ENCODE results near the gene EEF2K. TPM values are rescaled to one million over a fixed set of nuclear protein-coding genes. Genes with fewer than 3 reads are reported as not detected.
A peak's percentile ranks its signal among the peaks of the same experiment; 100 is the strongest.

The EEF2K gene
- total and polyA plus RNA-seq, 2 donors from 2014 or later, result 2.8 to 28.1 TPM

DNA sequence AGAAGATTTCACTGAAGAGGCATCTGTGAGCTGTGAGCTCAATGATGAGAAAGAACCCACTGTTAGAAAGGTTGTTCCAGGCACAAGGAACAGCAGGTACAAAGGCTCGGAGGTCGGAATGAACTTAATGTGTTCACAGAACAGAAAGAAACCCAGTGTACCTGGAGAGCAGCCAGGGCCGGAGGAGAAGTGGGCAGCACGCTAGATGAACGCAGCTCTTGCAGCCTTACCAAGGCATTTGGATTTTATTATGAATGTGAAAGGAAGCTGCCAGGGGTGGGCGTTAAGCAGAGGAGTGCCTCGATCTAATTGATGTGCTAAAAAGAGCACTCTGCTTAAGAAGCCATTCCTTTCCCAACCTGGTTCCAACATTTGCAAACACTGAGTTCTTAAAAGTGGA, 19.0 kb downstream of the EEF2K start:
- DNase-seq (no peak), FAIRE-seq (no peak)
- Histone ChIP-seq H3K9ac (ENCODE audit: low read length in 3 of 3) (no peak overlapping the region), H3K36me3 (ENCODE audit: control insufficient read depth in 2 of 3, insufficient read depth in 3 of 3, low read length in 3 of 3) (no peaks in the 10 kb centered on the region), H3K4me3 (ENCODE audit: low read length in 3 of 3) (no peak overlapping the region), H3K9me3 (ENCODE audit: control insufficient read depth in 2 of 3, insufficient read depth in 1 of 3, low read length in 3 of 3) (no peaks in the 10 kb centered on the region), H3K4me1 (ENCODE audit: control insufficient read depth in 2 of 3, insufficient read depth in 2 of 3, low read depth in 1 of 3, low read length in 3 of 3) (no peaks in the 10 kb centered on the region), H3K27ac (ENCODE audit: low read depth in 2 of 2, low read length in 2 of 2) (no peak overlapping the region), H3K27me3 (ENCODE audit: control insufficient read depth, insufficient read depth, low read length) (no peaks in the 10 kb centered on the region)
- intact Hi-C loops (cut with DNase I), result no loop called here
- TF ChIP-seq, protein P1, sequence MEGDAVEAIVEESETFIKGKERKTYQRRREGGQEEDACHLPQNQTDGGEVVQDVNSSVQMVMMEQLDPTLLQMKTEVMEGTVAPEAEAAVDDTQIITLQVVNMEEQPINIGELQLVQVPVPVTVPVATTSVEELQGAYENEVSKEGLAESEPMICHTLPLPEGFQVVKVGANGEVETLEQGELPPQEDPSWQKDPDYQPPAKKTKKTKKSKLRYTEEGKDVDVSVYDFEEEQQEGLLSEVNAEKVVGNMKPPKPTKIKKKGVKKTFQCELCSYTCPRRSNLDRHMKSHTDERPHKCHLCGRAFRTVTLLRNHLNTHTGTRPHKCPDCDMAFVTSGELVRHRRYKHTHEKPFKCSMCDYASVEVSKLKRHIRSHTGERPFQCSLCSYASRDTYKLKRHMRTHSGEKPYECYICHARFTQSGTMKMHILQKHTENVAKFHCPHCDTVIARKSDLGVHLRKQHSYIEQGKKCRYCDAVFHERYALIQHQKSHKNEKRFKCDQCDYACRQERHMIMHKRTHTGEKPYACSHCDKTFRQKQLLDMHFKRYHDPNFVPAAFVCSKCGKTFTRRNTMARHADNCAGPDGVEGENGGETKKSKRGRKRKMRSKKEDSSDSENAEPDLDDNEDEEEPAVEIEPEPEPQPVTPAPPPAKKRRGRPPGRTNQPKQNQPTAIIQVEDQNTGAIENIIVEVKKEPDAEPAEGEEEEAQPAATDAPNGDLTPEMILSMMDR (IDR thresholded peaks at IDR 0.05; ENCODE audit: borderline replicate concordance, extremely low read depth, insufficient read depth), result no peak

DNA sequence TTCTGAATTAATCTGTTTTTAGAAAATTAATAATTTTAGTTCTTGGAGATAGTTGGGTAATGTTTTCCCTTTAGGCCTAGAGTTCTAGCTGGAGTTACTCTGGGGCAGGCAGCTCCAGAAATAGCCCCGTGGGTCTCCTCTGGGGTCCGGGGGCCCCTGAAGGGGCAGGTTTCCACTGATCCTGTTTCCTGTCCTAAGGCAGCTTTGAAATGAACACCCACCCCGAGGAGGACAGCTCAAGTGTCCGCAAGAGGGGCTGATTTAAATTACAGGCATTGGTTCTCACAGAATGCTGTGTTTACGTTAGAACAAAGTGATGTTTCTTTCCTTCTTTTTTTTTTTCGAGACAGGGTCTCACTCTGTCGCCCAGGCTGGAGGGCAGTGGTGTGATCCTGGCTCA, 23.8 kb downstream of the EEF2K start:
- Histone ChIP-seq H3K36me3 (ENCODE audit: control insufficient read depth in 2 of 3, insufficient read depth in 3 of 3, low read length in 3 of 3) (no peaks in the 10 kb centered on the region), H3K27me3 (ENCODE audit: control insufficient read depth, insufficient read depth, low read length) (no peaks in the 10 kb centered on the region), H3K27ac (ENCODE audit: low read depth in 2 of 2, low read length in 2 of 2) (no peak overlapping the region), H3K9me3 (ENCODE audit: control insufficient read depth in 2 of 3, insufficient read depth in 1 of 3, low read length in 3 of 3) (no peaks in the 10 kb centered on the region), H3K4me1 (ENCODE audit: control insufficient read depth in 2 of 3, insufficient read depth in 2 of 3, low read depth in 1 of 3, low read length in 3 of 3) (peaks cover 0 to 3% (median 0%) of the 10 kb centered on the region in 3 donors), H3K9ac (ENCODE audit: low read length in 3 of 3) (no peak overlapping the region), H3K4me3 (ENCODE audit: low read length in 3 of 3) (no peak overlapping the region)
- DNase-seq (peak in 4 of 5 donors; percentile 53 to 68 (median 61)), FAIRE-seq (no peak)
- TF ChIP-seq, protein P1 (IDR thresholded peaks at IDR 0.05; ENCODE audit: borderline replicate concordance, extremely low read depth, insufficient read depth), result no peak
- intact Hi-C loops (cut with DNase I), result no loop called here

DNA sequence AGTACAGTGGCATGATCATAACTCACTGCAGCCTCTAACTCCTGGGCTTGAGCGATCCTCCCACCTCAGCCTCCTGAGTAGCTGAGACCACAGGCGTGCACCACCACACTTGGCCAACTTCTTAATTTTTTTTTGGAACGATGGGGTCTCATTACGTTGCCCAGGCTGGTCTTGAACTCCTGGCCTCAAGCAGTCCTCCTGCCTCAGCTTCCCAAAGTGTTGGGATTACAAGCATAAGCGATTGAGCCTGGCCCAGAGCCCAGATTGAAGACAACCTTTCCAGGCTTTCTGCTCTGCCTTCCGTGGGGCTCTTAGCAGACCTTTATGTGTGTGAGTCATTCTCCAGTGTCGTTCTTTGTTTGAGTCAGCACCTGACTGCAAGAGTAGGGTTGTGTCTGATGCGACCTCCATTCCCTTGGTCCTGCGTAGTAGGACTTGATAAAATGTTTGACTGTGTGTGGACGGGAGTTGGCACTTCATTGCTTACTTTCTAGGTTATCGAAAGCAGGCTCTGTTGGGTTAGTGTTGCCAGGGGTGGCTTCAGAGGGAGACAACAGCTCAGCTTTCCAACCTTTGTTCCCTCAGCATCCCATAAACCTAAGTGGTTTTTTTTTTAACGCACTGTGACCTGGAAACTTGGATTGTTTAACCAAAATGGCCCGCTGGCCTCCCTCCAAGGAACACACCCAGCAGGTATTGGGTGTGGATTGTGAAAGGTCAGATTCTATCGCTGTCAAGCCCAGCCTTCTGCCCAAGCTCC, 26.4 kb downstream of the EEF2K start:
- TF ChIP-seq, protein P1 (IDR thresholded peaks at IDR 0.05; ENCODE audit: borderline replicate concordance, extremely low read depth, insufficient read depth), result no peak
- H3K4me1 ChIP-seq (ENCODE audit: control insufficient read depth in 2 of 3, insufficient read depth in 2 of 3, low read depth in 1 of 3, low read length in 3 of 3), result peaks cover 0 to 3% (median 0%) of the 10 kb centered on the region in 3 donors
- H3K9ac ChIP-seq (ENCODE audit: low read length in 3 of 3), result no peak overlapping the region
- FAIRE-seq (no peak), DNase-seq (peak in 3 of 5 donors; percentile 2 to 82 (median 20))
- H3K4me3 ChIP-seq (ENCODE audit: low read length in 3 of 3), result peak overlapping the region in 2 of 3 donors; percentile 24 to 26
- no peaks in the 10 kb centered on the region for H3K27me3 ChIP-seq (ENCODE audit: control insufficient read depth, insufficient read depth, low read length)
- H3K9me3 ChIP-seq (ENCODE audit: control insufficient read depth in 2 of 3, insufficient read depth in 1 of 3, low read length in 3 of 3), result no peaks in the 10 kb centered on the region
- no peaks in the 10 kb centered on the region for H3K36me3 ChIP-seq (ENCODE audit: control insufficient read depth in 2 of 3, insufficient read depth in 3 of 3, low read length in 3 of 3)
- intact Hi-C loops (cut with DNase I), result no loop called here
- peak overlapping the region; percentile 37 to 54 for H3K27ac ChIP-seq (ENCODE audit: low read depth in 2 of 2, low read length in 2 of 2)

Measured in kidney (tissue), 14 donors.